ENCODE data around the gene SMAP2.
A peak's percentile ranks its signal among the peaks of the same experiment; 100 is the strongest.

SMAP2 gene

GRCh38 chr1:40423264-40423642 is 49.7 kb downstream of the SMAP2 start:
- no peak for DNase-seq

- DNase-seq, result no peak
Observed at GRCh38 chr1:40423951-40424618, 50.6 kb downstream of the SMAP2 start.

GRCh38 chr1:40425198-40425597 is 51.7 kb downstream of the SMAP2 start:
- no peak for DNase-seq

GRCh38 chr1:40431385-40431784 is 57.9 kb downstream of the SMAP2 start:
- DNase-seq, result no peak

- DNase-seq, result no peak
Observed at GRCh38 chr1:40432644-40433390, 59.3 kb downstream of the SMAP2 start.

DNA sequence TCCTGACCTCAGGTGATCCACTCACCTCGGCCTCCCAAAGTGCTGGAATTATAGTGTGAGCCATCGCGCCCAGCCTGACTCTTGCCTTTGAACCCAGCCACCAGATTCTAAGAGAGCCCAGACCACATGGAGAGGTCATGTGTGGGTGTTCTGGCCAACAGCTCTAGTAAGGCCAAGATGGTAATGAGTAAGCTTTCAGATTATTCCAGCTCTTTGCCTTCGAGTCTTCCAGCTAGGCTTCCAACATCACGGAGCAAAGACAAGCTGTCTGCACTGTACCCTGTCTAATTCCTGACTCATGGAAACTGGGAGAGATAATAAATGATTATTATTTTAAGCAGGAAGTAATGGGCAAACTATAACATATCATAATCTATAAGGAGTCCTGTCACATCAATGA is 61.9 kb downstream of the SMAP2 start:
- no peak for DNase-seq

GRCh38 chr1:40435876-40436275 is 62.3 kb downstream of the SMAP2 start:
- no peak for DNase-seq

GRCh38 chr1:40438391-40439015 is 65.0 kb downstream of the SMAP2 start:
- no peak for DNase-seq

DNA sequence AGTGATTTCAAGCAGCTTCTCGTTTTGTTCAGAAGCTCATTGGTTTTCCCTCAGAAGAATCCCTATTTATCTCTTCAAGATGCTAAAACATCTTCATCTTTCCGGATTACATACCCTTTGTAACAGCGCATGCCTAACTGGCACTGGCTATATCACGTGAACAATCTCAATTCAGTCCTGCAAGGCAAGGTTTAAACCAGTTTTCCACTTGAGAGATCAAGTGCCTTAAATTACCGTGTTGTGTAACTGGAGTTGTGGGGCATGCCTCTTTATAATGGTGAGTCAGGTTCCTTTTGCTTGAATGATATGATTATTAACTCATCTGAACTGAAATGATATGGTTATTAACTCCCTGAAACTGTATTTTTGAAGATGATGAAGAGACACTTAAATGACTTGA is 65.7 kb downstream of the SMAP2 start:
- no peak for DNase-seq

DNA sequence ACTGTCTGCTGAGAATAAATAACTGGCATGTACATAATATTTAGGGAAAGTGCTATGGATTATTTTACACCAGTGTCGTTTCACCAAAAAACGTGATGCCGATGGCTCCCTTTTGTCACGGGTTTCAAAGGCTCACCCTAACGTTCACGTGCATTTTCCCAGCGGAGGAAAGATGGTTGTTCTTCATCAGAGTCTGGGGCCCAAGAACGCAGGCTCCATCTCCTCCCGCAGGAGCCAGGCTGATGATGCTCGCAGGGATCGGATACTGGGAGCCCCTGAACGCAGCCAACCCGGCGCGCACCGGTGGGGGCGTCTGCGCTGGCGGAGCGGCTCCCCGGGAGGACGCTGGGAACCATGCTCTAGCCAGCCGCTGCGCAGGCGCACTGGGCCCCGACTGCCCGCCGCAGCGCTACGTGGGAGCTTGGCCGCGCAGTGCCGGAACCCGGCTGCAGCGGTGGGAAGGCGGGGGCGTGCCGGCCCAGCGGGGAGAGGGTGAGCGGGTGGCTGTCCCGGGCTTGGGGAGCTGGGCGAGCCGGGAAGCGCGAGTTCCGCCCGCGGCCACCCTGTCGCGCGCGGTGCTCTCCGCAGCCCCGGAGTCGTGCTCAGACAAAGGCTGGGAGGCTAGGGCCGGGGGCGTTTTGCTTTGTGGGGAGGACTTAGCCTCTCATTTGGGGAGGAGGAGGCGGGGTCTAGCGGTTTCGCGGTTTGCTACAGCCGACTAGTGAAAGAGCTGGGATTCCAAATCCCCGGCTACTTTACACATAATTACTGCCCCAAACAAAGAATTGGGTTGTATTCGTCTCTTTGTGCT is 76.4 kb downstream of the SMAP2 start, which contains the start of gene ZFP69B:
TSS of gene ZFP69B (plus strand) at position 793 of the 811 bp plus-strand sequence. CDS start 486 bp downstream, outside the sequence.
- DNase-seq, result peak; percentile 84

GRCh38 chr1:40450495-40451237 is 77.1 kb downstream of the SMAP2 start:
- no peak for DNase-seq

DNA sequence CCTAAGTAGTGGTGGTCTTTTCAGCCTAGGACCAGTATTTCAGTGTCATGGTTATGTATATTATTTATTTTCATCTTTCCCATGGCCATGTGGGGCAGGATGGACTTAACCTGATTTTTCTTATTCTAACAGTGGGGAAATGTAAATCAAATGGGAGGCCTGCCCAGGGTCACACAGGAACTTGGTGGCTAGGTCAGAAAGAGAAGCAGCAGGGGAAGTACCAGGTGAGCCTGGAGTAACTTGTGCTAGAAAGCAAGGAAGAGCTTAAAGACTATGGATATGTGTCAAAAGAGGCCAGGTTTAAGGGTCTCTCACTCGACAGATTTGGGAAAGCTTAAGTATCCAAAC is 77.7 kb downstream of the SMAP2 start:
- DNase-seq, result no peak

GRCh38 chr1:40454873-40455272 is 81.3 kb downstream of the SMAP2 start:
- DNase-seq, result no peak

DNA sequence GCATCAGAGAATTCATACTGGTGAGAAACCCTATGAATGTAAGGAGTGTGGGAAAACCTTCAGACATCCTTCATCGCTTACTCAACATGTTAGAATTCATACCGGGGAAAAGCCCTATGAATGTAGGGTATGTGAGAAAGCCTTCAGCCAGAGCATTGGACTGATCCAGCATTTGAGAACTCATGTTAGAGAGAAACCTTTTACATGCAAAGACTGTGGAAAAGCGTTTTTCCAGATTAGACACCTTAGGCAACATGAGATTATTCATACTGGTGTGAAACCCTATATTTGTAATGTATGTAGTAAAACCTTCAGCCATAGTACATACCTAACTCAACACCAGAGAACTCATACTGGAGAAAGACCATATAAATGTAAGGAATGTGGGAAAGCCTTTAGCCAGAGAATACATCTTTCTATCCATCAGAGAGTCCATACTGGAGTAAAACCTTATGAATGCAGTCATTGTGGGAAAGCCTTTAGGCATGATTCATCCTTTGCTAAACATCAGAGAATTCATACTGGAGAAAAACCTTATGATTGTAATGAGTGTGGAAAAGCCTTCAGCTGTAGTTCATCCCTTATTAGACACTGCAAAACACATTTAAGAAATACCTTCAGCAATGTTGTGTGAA is 89.5 kb downstream of the SMAP2 start:
- DNase-seq, result no peak

DNA sequence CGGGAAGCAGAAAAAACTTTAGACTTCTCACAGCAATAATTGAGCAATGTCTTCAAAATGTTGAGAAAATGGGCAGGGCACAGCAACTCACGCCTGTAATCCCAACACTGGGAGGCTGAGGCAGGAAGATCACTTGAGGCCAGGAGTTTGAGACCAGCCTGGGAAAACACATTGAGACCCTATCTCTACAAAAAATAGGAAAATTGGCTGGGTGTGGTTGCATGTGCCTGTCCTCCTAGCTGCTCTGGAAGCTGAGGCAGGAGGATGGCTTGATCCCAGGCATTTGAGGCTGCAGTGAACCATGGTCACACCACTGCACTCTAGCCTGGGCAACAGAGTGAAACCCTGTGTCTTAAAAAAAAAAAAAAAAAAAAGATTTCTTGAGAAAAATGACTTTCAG is 95.8 kb downstream of the SMAP2 start:
- no peak for DNase-seq
